ENCODE measurements around the gene PTPRE. TPM values are rescaled to one million over a fixed set of nuclear protein-coding genes. Genes with fewer than 3 reads are reported as not detected.
A peak's percentile ranks its signal among the peaks of the same experiment; 100 is the strongest.

Gene PTPRE
- total and polyA plus RNA-seq, 8 donors = 6.8 to 88.7 (median 9.3) TPM

DNA sequence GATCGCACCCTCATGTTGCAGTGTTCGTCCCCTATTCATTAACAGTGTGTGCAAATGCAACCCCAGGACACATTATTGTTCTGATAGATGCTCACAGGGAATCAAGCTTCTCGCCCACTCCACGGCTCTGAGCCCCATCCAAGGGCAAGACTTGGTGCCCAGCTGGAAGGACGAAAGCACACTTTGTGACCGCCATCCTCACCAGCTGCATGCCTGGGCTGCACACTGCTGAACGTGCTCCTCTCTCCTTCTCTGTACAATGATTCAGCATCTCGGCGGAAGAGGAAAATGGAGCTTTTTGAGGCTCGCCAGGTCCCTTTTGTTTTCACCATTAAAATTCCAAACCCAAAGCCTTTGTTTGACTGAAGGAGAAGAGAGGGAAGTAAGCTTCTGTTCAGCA, 177.5 kb downstream of the PTPRE start:
- no peaks in the 10 kb centered on the region for H3K27me3 ChIP-seq
- no peak overlapping the region for H3K27ac ChIP-seq
- no peak overlapping the region for H3K4me3 ChIP-seq
- intact Hi-C loops (cut with DNase I) = no loop called here
- H3K9me3 ChIP-seq = no peaks in the 10 kb centered on the region
- H3K4me1 ChIP-seq = no peaks in the 10 kb centered on the region
- DNase-seq (no peak), ATAC-seq (no peak)
- peaks cover 0 to 66% of the 10 kb centered on the region in 2 donors for H3K36me3 ChIP-seq
- TF ChIP-seq, protein P1, sequence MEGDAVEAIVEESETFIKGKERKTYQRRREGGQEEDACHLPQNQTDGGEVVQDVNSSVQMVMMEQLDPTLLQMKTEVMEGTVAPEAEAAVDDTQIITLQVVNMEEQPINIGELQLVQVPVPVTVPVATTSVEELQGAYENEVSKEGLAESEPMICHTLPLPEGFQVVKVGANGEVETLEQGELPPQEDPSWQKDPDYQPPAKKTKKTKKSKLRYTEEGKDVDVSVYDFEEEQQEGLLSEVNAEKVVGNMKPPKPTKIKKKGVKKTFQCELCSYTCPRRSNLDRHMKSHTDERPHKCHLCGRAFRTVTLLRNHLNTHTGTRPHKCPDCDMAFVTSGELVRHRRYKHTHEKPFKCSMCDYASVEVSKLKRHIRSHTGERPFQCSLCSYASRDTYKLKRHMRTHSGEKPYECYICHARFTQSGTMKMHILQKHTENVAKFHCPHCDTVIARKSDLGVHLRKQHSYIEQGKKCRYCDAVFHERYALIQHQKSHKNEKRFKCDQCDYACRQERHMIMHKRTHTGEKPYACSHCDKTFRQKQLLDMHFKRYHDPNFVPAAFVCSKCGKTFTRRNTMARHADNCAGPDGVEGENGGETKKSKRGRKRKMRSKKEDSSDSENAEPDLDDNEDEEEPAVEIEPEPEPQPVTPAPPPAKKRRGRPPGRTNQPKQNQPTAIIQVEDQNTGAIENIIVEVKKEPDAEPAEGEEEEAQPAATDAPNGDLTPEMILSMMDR (IDR thresholded peaks at IDR 0.05) = no peak

DNA sequence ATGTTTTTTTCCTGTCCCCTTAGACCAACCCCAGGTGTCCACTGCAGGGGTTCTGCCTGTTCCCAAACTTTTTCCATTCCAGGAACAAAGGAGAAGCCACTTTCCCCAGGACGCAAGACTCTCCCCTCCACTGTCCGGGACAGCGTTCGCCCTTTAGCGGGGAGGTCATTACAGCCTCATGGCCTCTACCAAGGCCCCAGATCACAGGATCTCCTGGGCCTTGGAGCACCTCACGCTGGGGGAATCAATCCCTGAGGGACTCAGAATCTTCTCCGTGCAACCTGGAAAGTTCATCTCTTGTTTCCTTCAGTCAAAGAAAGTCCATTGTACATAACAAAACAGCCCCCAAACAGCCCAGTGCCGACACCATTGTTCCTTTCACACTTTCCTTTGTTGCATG, 178.1 kb downstream of the PTPRE start:
- Histone ChIP-seq H3K36me3 (peaks cover 0 to 60% of the 10 kb centered on the region in 2 donors), H3K4me1 (no peaks in the 10 kb centered on the region), H3K9me3 (no peaks in the 10 kb centered on the region), H3K4me3 (no peak overlapping the region), H3K27me3 (peaks cover 0 to 3% of the 10 kb centered on the region in 2 donors), H3K27ac (no peak overlapping the region)
- no peak for ATAC-seq
- TF ChIP-seq, protein P1 (IDR thresholded peaks at IDR 0.05) = no peak
- DNase-seq = no peak
- intact Hi-C loops (cut with DNase I) = no loop called here

DNA sequence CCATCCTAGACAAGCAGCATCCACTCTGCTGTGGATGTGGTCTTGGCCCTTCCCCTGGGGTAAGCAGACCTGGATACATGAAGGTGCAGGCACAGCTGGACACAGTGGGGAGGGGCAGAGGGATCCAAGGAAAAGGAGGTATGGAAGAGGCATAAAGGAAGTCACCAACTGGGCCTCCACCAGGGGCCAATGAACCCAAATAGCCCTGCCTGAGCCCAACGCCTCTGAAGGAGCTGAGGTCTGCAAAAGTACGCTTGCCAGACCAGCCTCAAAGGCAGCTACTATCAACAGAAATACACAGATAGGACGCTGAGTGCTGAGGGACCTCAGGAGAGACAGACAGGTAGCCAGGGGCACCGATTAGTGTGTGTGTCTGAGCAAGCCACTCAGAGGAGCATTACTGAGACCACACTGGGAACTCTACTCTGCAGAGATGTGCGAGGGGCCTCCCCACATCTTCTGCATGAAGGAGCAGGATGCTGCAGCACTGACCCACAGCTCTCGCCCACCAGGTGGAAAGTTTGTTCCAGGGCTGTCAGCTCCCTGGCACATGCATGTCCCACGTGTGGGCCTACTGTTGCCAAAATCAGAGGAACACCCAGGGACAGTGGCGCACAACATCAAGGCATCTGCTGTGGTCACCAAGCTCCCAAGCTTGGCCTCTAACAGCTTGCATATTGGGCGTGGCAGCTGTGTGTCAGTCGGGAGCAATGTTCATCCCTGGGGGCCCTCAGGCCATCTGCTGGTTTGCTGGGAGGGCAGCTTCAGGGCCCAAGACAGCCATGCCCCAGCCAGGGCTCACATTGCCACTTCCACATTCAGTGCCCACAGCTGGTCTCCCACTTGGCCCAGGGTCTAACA, 179.3 kb downstream of the PTPRE start:
- no peak overlapping the region for H3K4me3 ChIP-seq
- intact Hi-C loops (cut with DNase I) = no loop called here
- H3K9me3 ChIP-seq = no peaks in the 10 kb centered on the region
- H3K4me1 ChIP-seq = no peaks in the 10 kb centered on the region
- peaks cover 0 to 48% of the 10 kb centered on the region in 2 donors for H3K36me3 ChIP-seq
- ATAC-seq = no peak
- H3K27ac ChIP-seq = no peak overlapping the region
- TF ChIP-seq, protein P1 (IDR thresholded peaks at IDR 0.05) = no peak
- peaks cover 0 to 9% of the 10 kb centered on the region in 2 donors for H3K27me3 ChIP-seq
- no peak for DNase-seq

DNA sequence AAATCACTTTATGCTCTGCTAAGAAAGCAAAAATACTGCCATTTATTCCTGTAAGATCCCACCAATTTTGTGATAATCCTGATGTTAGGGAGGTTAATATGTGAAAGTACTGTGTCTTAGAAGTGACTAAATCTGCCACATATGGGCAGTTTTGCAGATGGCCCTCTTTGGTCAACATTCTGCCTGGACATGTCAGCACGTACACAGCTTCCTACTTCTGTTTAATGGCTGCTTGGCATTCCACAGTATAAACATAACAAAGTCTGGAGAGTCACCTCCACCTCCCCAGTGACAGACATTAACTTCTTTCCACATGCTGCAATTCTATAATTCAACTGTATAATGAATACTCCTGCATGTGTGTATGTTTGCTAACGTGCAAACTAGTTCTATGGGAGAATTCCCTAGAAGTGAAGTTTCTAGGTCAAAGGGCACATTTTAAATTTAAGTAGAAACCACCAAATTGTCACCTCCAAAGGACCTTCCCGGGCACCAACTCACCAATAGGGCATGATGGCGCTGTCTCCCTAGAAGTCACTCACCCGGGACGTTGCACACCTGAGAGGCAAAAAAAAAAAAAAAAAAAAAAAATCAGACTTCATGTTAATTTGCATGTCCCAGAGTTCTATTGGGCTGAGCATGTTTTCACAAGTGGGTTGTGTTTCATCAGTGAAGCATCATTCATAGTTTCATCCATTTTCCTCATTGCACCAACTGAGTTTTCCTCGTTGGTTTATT, 180.4 kb downstream of the PTPRE start:
- peak; percentile 24 for ATAC-seq
- intact Hi-C loops (cut with DNase I) = no loop called here

More for the DNA sequence above, 180.4 kb downstream of the PTPRE start:
- H3K9me3 ChIP-seq = no peaks in the 10 kb centered on the region
- peaks cover 0 to 37% of the 10 kb centered on the region in 2 donors for H3K36me3 ChIP-seq
- DNase-seq = no peak
- H3K4me3 ChIP-seq = no peak overlapping the region
- no peak overlapping the region for H3K27ac ChIP-seq
- H3K27me3 ChIP-seq = peaks cover 0 to 9% of the 10 kb centered on the region in 2 donors
- H3K4me1 ChIP-seq = no peaks in the 10 kb centered on the region
- TF ChIP-seq, protein P1 (IDR thresholded peaks at IDR 0.05) = no peak
